Measurements from ENCODE around the gene VRTN. TPM values are rescaled to one million over a fixed set of nuclear protein-coding genes. Genes with fewer than 3 reads are reported as not detected.

Gene VRTN
- total RNA-seq, 4 donors from 2014 or later: not detected

- DNase-seq: no peak
- no peak overlapping the region for H3K27ac ChIP-seq
- H3K36me3 ChIP-seq: no peaks in the 10 kb centered on the region
- no peaks in the 10 kb centered on the region for H3K27me3 ChIP-seq
- TF ChIP-seq CTCF (IDR thresholded peaks at IDR 0.05) (no peak), POLR2A (IDR thresholded peaks at IDR 0.05) (no peak)
- intact Hi-C loops (cut with DNase I): no loop called here
- no peaks in the 10 kb centered on the region for H3K4me1 ChIP-seq
- H3K9me3 ChIP-seq: no peaks in the 10 kb centered on the region
- H3K4me3 ChIP-seq (replicated peaks in 1 of 3): no peak overlapping the region
- 55 to 80% methylated on average over 3 to 4 of the region's 4 CpGs for WGBS, 2 donors
Measured at GRCh38 chr14:74349757-74350156, 1.5 kb downstream of the VRTN start.

- TF ChIP-seq CTCF (IDR thresholded peaks at IDR 0.05) (no peak), POLR2A (IDR thresholded peaks at IDR 0.05) (no peak)
- no peak overlapping the region for H3K27ac ChIP-seq
- WGBS, 2 donors: 53 to 59% methylated on average over 11 of the region's 11 CpGs
- no peaks in the 10 kb centered on the region for H3K36me3 ChIP-seq
- H3K27me3 ChIP-seq: no peaks in the 10 kb centered on the region
- H3K4me3 ChIP-seq (replicated peaks in 1 of 3): no peak overlapping the region
- intact Hi-C loops (cut with DNase I): no loop called here
- no peak for DNase-seq
- no peaks in the 10 kb centered on the region for H3K4me1 ChIP-seq
- no peaks in the 10 kb centered on the region for H3K9me3 ChIP-seq
Measured at GRCh38 chr14:74350211-74350927, 2.1 kb downstream of the VRTN start.

- H3K27me3 ChIP-seq: no peaks in the 10 kb centered on the region
- no peak for DNase-seq
Measured at GRCh38 chr14:74350928-74351323, 2.7 kb downstream of the VRTN start.

GRCh38 chr14:74356892-74357575 is 8.8 kb downstream of the VRTN start:
- intact Hi-C loops (cut with DNase I): no loop called here
- no peaks in the 10 kb centered on the region for H3K9me3 ChIP-seq
- TF ChIP-seq POLR2A (IDR thresholded peaks at IDR 0.05): no peak
- no peak for TF ChIP-seq CTCF (IDR thresholded peaks at IDR 0.05)
- H3K36me3 ChIP-seq: no peaks in the 10 kb centered on the region
- H3K4me1 ChIP-seq: no peaks in the 10 kb centered on the region
- no peak for DNase-seq
- no peak overlapping the region for H3K27ac ChIP-seq
- 92 to 95% methylated on average over 21 to 22 of the region's 32 CpGs for WGBS, 2 donors
- H3K27me3 ChIP-seq: no peaks in the 10 kb centered on the region
- H3K4me3 ChIP-seq (replicated peaks in 1 of 3): no peak overlapping the region

More at GRCh38 chr14:74350928-74351323, 2.7 kb downstream of the VRTN start:
- Histone ChIP-seq H3K27ac (no peak overlapping the region), H3K36me3 (no peaks in the 10 kb centered on the region), H3K4me1 (no peaks in the 10 kb centered on the region), H3K4me3 (replicated peaks in 1 of 3) (no peak overlapping the region), H3K9me3 (no peaks in the 10 kb centered on the region)
- 2 to 7% methylated on average over 1 of the region's 1 CpG for WGBS, 2 donors
- TF ChIP-seq CTCF (IDR thresholded peaks at IDR 0.05): no peak
- TF ChIP-seq POLR2A (IDR thresholded peaks at IDR 0.05): no peak
- intact Hi-C loops (cut with DNase I): no loop called here

GRCh38 chr14:74357585-74357984 is 9.3 kb downstream of the VRTN start:
- 65 to 81% methylated on average over 7 to 10 of the region's 19 CpGs for WGBS, 2 donors
- TF ChIP-seq CTCF (IDR thresholded peaks at IDR 0.05) (no peak), POLR2A (IDR thresholded peaks at IDR 0.05) (no peak)
- Histone ChIP-seq H3K4me3 (replicated peaks in 1 of 3) (no peak overlapping the region), H3K36me3 (no peaks in the 10 kb centered on the region), H3K27ac (no peak overlapping the region), H3K9me3 (no peaks in the 10 kb centered on the region), H3K4me1 (peaks cover 0 to 2% of the 10 kb centered on the region in 2 donors), H3K27me3 (no peaks in the 10 kb centered on the region)
- intact Hi-C loops (cut with DNase I): no loop called here
- no peak for DNase-seq
